HCT116 (cell line): ENCODE data around the gene EFCAB10. TPM values are rescaled to one million over a fixed set of nuclear protein-coding genes. Genes with fewer than 3 reads are reported as not detected.

ENCODE experiments used
- ATAC-seq: fragments of 200-7000 bp; cut with Tn5 transposase; 2 replicates; pipeline ENCODE4 v1.9.1; 2020; ENCODE audit warnings: mild to moderate bottlenecking, moderate library complexity
- BruUV-seq: library from RNA; stranded (reverse); fragments of 400-500 nt; replicated peaks from 2 replicates; lab custom pipeline; 2021; lab: Mats Ljungman, UMichigan
- CTCF ChIA-PET: fragments of 300-600 bp; sonication (Branson Sonifier 250); formaldehyde crosslinking; loops from one replicate; lab custom pipeline; 2021; ENCODE audit warnings: antibody characterized with exemption; lab: Charles Lee
- POLR2A ChIA-PET: fragments of 300-600, 350-600 bp; sonication (Branson Sonifier 250); formaldehyde crosslinking; loops from one replicate; lab custom pipeline; 2021; ENCODE audit warnings: antibody characterized with exemption; lab: Charles Lee
- RAD21 ChIA-PET, 2 experiments: fragments of 300-600 bp; sonication (Branson Sonifier 250); formaldehyde crosslinking; loops; one replicate each; lab custom pipeline; 2023; ENCODE audit warnings: low total read pairs in 2 of 2; ENCODE audit not compliant: uncharacterized antibody in 2 of 2, unreplicated experiment in 2 of 2, low non-redundant PET in 1 of 2; lab: Charles Lee
- DNase-seq: peaks from one replicate; pipeline ENCODE4 v3.0.0-alpha.2; 2010; ENCODE audit warnings: low read depth, low spot score
- H2AFZ ChIP-seq: fragments of 200-600 bp; shearing (Covaris generic), sonication (generic); 2 replicates; pipeline ENCODE4 v1.6.1; 2017; ENCODE audit warnings: low read depth, mixed run types, mixed read lengths, antibody characterized with exemption, low read length; ENCODE audit not compliant: poor library complexity, severe bottlenecking
- H3K27ac ChIP-seq: 2 replicates; pipeline ENCODE4 v1.5.1; 2012; ENCODE audit warnings: low read depth, low read length
- H3K27me3 ChIP-seq: fragments of 200-600 bp; sonication (generic); 2 replicates; pipeline ENCODE4 v1.6.1; 2016; ENCODE audit warnings: mixed run types, low read length, mixed read lengths; ENCODE audit not compliant: insufficient read depth
- H3K36me3 ChIP-seq, 2 experiments: fragments of 200-500 bp in 1 of 2; fragments of 200-600 bp in 1 of 2; sonication (Bioruptor generic) in 1 of 2; sonication (generic) in 1 of 2; 2 replicates each; pipeline versions ENCODE4 v1.5.1 to v1.6.1; 2014 to 2016; ENCODE audit warnings: low read length in 2 of 2, inconsistent platforms in 1 of 2, mixed read lengths in 1 of 2, mixed run types in 1 of 2; ENCODE audit not compliant: insufficient read depth in 2 of 2, control insufficient read depth in 1 of 2
- H3K4me1 ChIP-seq, 2 experiments: fragments of 200-600 bp in 1 of 2; sonication (generic) in 1 of 2; 2 replicates each; pipeline versions ENCODE4 v1.5.1 to v1.6.1; 2012 to 2017; ENCODE audit warnings: low read length in 2 of 2, inconsistent platforms in 1 of 2, mild to moderate bottlenecking in 1 of 2, mixed read lengths in 1 of 2, mixed run types in 1 of 2, moderate library complexity in 1 of 2; ENCODE audit not compliant: insufficient read depth in 2 of 2, control insufficient read depth in 1 of 2
- H3K4me2 ChIP-seq: fragments of 200-600 bp; sonication (generic); 2 replicates; pipeline ENCODE4 v1.6.1; 2017; ENCODE audit warnings: mixed run types, low read length, mixed read lengths
- H3K4me3 ChIP-seq, 2 experiments: fragments of 200-600 bp in 1 of 2; sonication (generic) in 1 of 2; replicated peaks in 1 of 2; 2 replicates each; pipeline ENCODE4 v1.5.1; 2011 to 2016; ENCODE audit warnings: low read length in 2 of 2, control low read depth in 1 of 2, low read depth in 1 of 2, mild to moderate bottlenecking in 1 of 2, mixed read lengths in 1 of 2, mixed run types in 1 of 2
- H3K79me2 ChIP-seq: fragments of 200-600 bp; sonication (generic); 2 replicates; pipeline ENCODE4 v1.6.1; 2017; ENCODE audit warnings: mild to moderate bottlenecking, mixed run types, low read length, moderate library complexity, mixed read lengths; ENCODE audit not compliant: insufficient read depth
- H3K9ac ChIP-seq: fragments of 200-600 bp; sonication (generic); 2 replicates; pipeline ENCODE4 v1.6.1; 2016; ENCODE audit warnings: low read length, mixed read lengths
- H3K9me2 ChIP-seq: fragments of 200-600 bp; sonication (generic), shearing (Covaris generic); 2 replicates; pipeline ENCODE4 v1.6.1; 2017; ENCODE audit warnings: mixed run types, mild to moderate bottlenecking, moderate library complexity; ENCODE audit not compliant: insufficient read depth
- H3K9me3 ChIP-seq, 2 experiments: fragments of 200-500 bp in 1 of 2; fragments of 200-600 bp in 1 of 2; sonication (Bioruptor generic) in 1 of 2; sonication (generic) in 1 of 2; 2 replicates each; pipeline ENCODE4 v1.6.1; 2014 to 2017; ENCODE audit warnings: low read length in 2 of 2, mixed read lengths in 2 of 2, inconsistent platforms in 1 of 2, low read depth in 1 of 2, mild to moderate bottlenecking in 1 of 2, mixed run types in 1 of 2, moderate library complexity in 1 of 2; ENCODE audit not compliant: control insufficient read depth in 1 of 2, insufficient read depth in 1 of 2
- H4K20me1 ChIP-seq: fragments of 200-600 bp; sonication (generic), shearing (Covaris generic); 2 replicates; pipeline ENCODE4 v1.6.1; 2017; ENCODE audit warnings: mixed run types, mild to moderate bottlenecking, moderate library complexity; ENCODE audit not compliant: insufficient read depth
- CEBPB ChIP-seq: IDR thresholded peaks from 2 replicates; pipeline ENCODE4 v1.6.1; 2012; ENCODE audit warnings: low read depth
- EGR1 ChIP-seq: IDR thresholded peaks from 2 replicates; pipeline ENCODE4 v1.6.1; 2012; ENCODE audit warnings: low read depth
- EZH2 ChIP-seq: fragments of 200-600 bp; sonication (generic); IDR thresholded peaks from 2 replicates; pipeline ENCODE4 v1.6.1; 2017; ENCODE audit warnings: antibody characterized with exemption, mixed run types
- EZH2phosphoT487 ChIP-seq: fragments of 200-600 bp; IDR thresholded peaks from 2 replicates; pipeline ENCODE4 v1.6.1; 2018; ENCODE audit warnings: antibody characterized with exemption, borderline replicate concordance
- JUND ChIP-seq: IDR thresholded peaks from 2 replicates; pipeline ENCODE4 v1.6.1; 2012
- POLR2A ChIP-seq: IDR thresholded peaks from 2 replicates; pipeline ENCODE4 v1.7.0; 2011; ENCODE audit warnings: borderline replicate concordance; ENCODE audit not compliant: insufficient read depth, insufficient read length; ENCODE audit errors: extremely low read depth
- RAD21 ChIP-seq: IDR thresholded peaks from 2 replicates; pipeline ENCODE4 v1.6.1; 2012; ENCODE audit warnings: low read depth, mild to moderate bottlenecking
- SP1 ChIP-seq: IDR thresholded peaks from 2 replicates; pipeline ENCODE4 v1.6.1; 2012; ENCODE audit warnings: low read depth
- TCF7L2 ChIP-seq: IDR thresholded peaks from 2 replicates; pipeline ENCODE4 v1.7.0; 2011; ENCODE audit warnings: borderline replicate concordance, inconsistent platforms; ENCODE audit not compliant: insufficient read depth, insufficient read length; ENCODE audit errors: extremely low read depth
- YY1 ChIP-seq: IDR thresholded peaks from 2 replicates; pipeline ENCODE4 v1.6.1; 2011; ENCODE audit warnings: low read length, low read depth, moderate library complexity, mild to moderate bottlenecking; ENCODE audit not compliant: insufficient replicate concordance; ENCODE audit errors: extremely low read depth
- intact Hi-C: fragments of 100-400 bp; cut with micrococcal nuclease; formaldehyde crosslinking; loops from 2 replicates; pipeline ENCODE4 v1.10.0; 2022
- total RNA-seq: library from RNA; stranded (reverse); gene quantifications from one replicate; pipeline ENCODE4 v1.2.1, GENCODE V29; 2021; ENCODE audit not compliant: unreplicated experiment
- TF ChIP-seq, protein P1 (sequence below): IDR thresholded peaks from 2 replicates; pipeline ENCODE4 v1.6.1; 2012
- TF ChIP-seq, protein P2 (sequence below): IDR thresholded peaks from 2 replicates; pipeline ENCODE4 v1.6.1; 2012
- TF ChIP-seq, protein P3 (sequence below), 3 experiments: fragments of 200-600 bp in 1 of 3; sonication (generic) in 1 of 3; IDR thresholded peaks in 2 of 3; conservative IDR thresholded peaks in 1 of 3; 2 replicates each; pipeline ENCODE4 v1.5.1; 2012 to 2017; ENCODE audit warnings: low read depth in 2 of 3, low read length in 2 of 3, antibody characterized with exemption in 1 of 3, borderline replicate concordance in 1 of 3, control low read depth in 1 of 3, mild to moderate bottlenecking in 1 of 3, mixed read lengths in 1 of 3, mixed run types in 1 of 3, moderate library complexity in 1 of 3; ENCODE audit not compliant: insufficient read depth in 1 of 3

Gene EFCAB10
- total RNA-seq, 1 experiment from 2014 or later: 1.7 TPM

DNA sequence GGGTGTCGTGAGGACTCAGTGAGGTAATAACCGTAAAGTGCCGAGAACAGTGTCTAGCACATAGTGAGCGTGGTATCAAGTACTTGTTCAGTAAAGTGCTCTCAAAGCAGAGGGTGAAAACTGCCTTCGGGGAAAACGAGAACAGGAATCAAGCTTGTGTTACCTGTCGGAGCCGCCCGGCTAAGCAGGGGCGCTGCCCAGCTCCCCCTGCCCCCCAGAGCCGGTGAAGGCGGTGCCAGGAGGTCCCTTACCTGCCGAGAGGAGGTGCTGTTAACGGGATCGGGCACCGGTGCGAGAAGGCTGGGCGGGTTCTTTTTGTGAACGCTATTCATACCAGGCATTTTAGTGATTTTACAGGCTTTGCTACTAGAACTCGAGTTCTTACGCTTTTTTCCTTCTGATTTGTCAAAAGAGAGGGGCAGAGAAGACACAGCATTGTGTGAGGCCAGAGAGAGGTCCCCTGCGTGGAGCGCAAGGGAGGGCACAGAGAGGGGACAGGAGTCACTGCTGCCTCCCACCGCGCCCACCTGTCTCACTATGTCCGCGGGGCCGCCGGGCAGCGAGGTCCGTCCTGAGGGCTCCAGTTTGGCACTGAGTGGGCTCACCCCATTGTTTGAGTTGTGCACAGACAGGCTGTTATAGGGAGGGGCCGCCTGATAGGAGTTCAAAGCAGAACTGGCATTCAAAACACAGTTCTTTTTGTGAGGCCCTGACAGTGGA, 32.5 kb upstream of the EFCAB10 start:
- ChIA-PET CTCF (no interaction called here), RAD21 (no interaction called here), POLR2A (no interaction called here)
- H4K20me1 ChIP-seq: no peaks in the 10 kb centered on the region
- H3K79me2 ChIP-seq: no peaks in the 10 kb centered on the region
- intact Hi-C loops: no loop called here
- no peak overlapping the region for H3K27ac ChIP-seq
- H2AFZ ChIP-seq: no peak overlapping the region
- H3K4me3 ChIP-seq: no peak overlapping the region
- H3K4me1 ChIP-seq: no peaks in the 10 kb centered on the region
- DNase-seq (no peak), ATAC-seq (no peak)
- H3K9ac ChIP-seq: no peak overlapping the region
- BruUV-seq: no TSS peak
- no peaks in the 10 kb centered on the region for H3K9me2 ChIP-seq
- TF ChIP-seq TCF7L2 (no peak), JUND (no peak), EGR1 (no peak)
- H3K27me3 ChIP-seq: no peaks in the 10 kb centered on the region
- H3K9me3 ChIP-seq: no peaks in the 10 kb centered on the region
- H3K36me3 ChIP-seq: no peaks in the 10 kb centered on the region
- H3K4me2 ChIP-seq: no peak overlapping the region

DNA sequence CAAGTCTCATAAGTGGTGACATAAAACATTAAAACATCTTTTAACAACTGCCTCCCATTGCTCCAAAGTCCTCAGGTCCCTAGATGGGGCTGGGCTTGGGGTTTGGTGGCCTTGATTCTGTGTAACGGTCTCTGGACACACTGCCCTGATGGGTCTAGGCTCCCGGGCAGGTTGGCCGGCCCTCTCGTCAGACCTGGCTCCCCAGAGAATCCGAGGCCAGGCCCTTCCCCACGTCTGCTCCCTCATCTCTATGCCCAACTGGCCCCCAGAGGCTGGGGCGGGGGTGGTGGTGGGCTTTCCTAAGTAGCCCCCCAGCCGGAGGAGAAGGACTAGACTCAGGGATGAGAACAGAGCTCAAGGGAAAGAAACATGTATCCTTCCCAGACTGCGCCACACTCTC, 31.5 kb upstream of the EFCAB10 start:
- intact Hi-C loops: no loop called here
- H3K4me3 ChIP-seq: no peak overlapping the region
- no peaks in the 10 kb centered on the region for H3K9me2 ChIP-seq
- DNase-seq (no peak), ATAC-seq (no peak)
- no peak overlapping the region for H3K9ac ChIP-seq
- H3K79me2 ChIP-seq: no peaks in the 10 kb centered on the region
- ChIA-PET POLR2A (no interaction called here), RAD21 (no interaction called here), CTCF (no interaction called here)
- no peaks in the 10 kb centered on the region for H4K20me1 ChIP-seq
- no peak overlapping the region for H2AFZ ChIP-seq
- H3K27me3 ChIP-seq: no peaks in the 10 kb centered on the region
- no peak for TF ChIP-seq RAD21
- no peak for TF ChIP-seq EZH2
- no peak for TF ChIP-seq JUND
- TF ChIP-seq, protein P1, sequence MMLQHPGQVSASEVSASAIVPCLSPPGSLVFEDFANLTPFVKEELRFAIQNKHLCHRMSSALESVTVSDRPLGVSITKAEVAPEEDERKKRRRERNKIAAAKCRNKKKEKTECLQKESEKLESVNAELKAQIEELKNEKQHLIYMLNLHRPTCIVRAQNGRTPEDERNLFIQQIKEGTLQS: no peak
- no peak for TF ChIP-seq YY1
- TF ChIP-seq CEBPB: no peak
- TF ChIP-seq, protein P2, sequence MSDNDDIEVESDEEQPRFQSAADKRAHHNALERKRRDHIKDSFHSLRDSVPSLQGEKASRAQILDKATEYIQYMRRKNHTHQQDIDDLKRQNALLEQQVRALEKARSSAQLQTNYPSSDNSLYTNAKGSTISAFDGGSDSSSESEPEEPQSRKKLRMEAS: no peak
- TF ChIP-seq POLR2A: no peak
- TF ChIP-seq EGR1: no peak
- TF ChIP-seq, protein P3, sequence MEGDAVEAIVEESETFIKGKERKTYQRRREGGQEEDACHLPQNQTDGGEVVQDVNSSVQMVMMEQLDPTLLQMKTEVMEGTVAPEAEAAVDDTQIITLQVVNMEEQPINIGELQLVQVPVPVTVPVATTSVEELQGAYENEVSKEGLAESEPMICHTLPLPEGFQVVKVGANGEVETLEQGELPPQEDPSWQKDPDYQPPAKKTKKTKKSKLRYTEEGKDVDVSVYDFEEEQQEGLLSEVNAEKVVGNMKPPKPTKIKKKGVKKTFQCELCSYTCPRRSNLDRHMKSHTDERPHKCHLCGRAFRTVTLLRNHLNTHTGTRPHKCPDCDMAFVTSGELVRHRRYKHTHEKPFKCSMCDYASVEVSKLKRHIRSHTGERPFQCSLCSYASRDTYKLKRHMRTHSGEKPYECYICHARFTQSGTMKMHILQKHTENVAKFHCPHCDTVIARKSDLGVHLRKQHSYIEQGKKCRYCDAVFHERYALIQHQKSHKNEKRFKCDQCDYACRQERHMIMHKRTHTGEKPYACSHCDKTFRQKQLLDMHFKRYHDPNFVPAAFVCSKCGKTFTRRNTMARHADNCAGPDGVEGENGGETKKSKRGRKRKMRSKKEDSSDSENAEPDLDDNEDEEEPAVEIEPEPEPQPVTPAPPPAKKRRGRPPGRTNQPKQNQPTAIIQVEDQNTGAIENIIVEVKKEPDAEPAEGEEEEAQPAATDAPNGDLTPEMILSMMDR (IDR thresholded peaks at IDR 0.05 in 2 of 3, conservative IDR thresholded peaks at IDR 0.05 in 1 of 3; ENCODE audit: borderline replicate concordance in 1 of 3, insufficient read depth in 1 of 3, low read depth in 2 of 3, low read length in 2 of 3): no peak
- TF ChIP-seq EZH2phosphoT487: no peak
- no peak for TF ChIP-seq SP1
- no peak overlapping the region for H3K4me2 ChIP-seq
- H3K36me3 ChIP-seq: no peaks in the 10 kb centered on the region
- no peak overlapping the region for H3K27ac ChIP-seq
- no TSS peak for BruUV-seq
- no peaks in the 10 kb centered on the region for H3K4me1 ChIP-seq
- H3K9me3 ChIP-seq: no peaks in the 10 kb centered on the region
